Measurements from ENCODE around the gene DNAJB12.

The DNAJB12 gene

GRCh38 chr10:72319416-72320254 lies 35.1 kb downstream of the DNAJB12 start (continued):
- no peak for TF ChIP-seq ZNF274 (IDR thresholded peaks at IDR 0.05; ENCODE audit: low read length)
- no peak for TF ChIP-seq ZNF274 (tag by site-specific recombination; IDR thresholded peaks at IDR 0.05; ENCODE audit: borderline replicate concordance)
- peak; percentile 45 for TF ChIP-seq PRDM10 (tag by site-specific recombination; IDR thresholded peaks at IDR 0.05)
- no peak for TF ChIP-seq ZNF560 (tag by site-specific recombination; IDR thresholded peaks at IDR 0.05; ENCODE audit: borderline replicate concordance)
- no peak for TF ChIP-seq ZNF202 (tag by site-specific recombination; IDR thresholded peaks at IDR 0.05; ENCODE audit: borderline replicate concordance)
- TF ChIP-seq, protein P1, sequence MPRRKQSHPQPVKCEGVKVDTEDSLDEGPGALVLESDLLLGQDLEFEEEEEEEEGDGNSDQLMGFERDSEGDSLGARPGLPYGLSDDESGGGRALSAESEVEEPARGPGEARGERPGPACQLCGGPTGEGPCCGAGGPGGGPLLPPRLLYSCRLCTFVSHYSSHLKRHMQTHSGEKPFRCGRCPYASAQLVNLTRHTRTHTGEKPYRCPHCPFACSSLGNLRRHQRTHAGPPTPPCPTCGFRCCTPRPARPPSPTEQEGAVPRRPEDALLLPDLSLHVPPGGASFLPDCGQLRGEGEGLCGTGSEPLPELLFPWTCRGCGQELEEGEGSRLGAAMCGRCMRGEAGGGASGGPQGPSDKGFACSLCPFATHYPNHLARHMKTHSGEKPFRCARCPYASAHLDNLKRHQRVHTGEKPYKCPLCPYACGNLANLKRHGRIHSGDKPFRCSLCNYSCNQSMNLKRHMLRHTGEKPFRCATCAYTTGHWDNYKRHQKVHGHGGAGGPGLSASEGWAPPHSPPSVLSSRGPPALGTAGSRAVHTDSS (tag by site-specific recombination; IDR thresholded peaks at IDR 0.05), result no peak
- 0 out of 2 replicates have a peak, but pooled peaks have one; percentile 10 for TF ChIP-seq ZNF488 (tag by site-specific recombination; IDR thresholded peaks at IDR 0.05)
- no peak for TF ChIP-seq ZNF701 (tag by site-specific recombination; IDR thresholded peaks at IDR 0.05)
- no peak for TF ChIP-seq ZNF571 (tag by site-specific recombination; IDR thresholded peaks at IDR 0.05)
- TF ChIP-seq ZNF549 (tag by site-specific recombination; IDR thresholded peaks at IDR 0.05), result no peak
- TF ChIP-seq GLI4 (tag by site-specific recombination; IDR thresholded peaks at IDR 0.05), result no peak
- TF ChIP-seq SCRT2 (tag by site-specific recombination; IDR thresholded peaks at IDR 0.05), result no peak
- TF ChIP-seq ZNF148 (tag by site-specific recombination; IDR thresholded peaks at IDR 0.05; ENCODE audit: borderline replicate concordance), result no peak
- no peak for TF ChIP-seq ZNF350 (tag by site-specific recombination; IDR thresholded peaks at IDR 0.05)
- peak; percentile 88 for TF ChIP-seq GLIS2 (tag by site-specific recombination; IDR thresholded peaks at IDR 0.05)
- peak; percentile 89 for TF ChIP-seq GLIS1 (tag by site-specific recombination; IDR thresholded peaks at IDR 0.05)
- peak; percentile 78 for TF ChIP-seq SP7 (tag by site-specific recombination; IDR thresholded peaks at IDR 0.05)
- no peak for TF ChIP-seq ZNF175 (tag by site-specific recombination; IDR thresholded peaks at IDR 0.05)
- TF ChIP-seq, protein P2, sequence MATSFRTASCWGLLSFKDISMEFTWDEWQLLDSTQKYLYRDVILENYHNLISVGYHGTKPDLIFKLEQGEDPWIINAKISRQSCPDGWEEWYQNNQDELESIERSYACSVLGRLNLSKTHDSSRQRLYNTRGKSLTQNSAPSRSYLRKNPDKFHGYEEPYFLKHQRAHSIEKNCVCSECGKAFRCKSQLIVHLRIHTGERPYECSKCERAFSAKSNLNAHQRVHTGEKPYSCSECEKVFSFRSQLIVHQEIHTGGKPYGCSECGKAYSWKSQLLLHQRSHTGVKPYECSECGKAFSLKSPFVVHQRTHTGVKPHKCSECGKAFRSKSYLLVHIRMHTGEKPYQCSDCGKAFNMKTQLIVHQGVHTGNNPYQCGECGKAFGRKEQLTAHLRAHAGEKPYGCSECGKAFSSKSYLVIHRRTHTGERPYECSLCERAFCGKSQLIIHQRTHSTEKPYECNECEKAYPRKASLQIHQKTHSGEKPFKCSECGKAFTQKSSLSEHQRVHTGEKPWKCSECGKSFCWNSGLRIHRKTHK (tag by site-specific recombination; IDR thresholded peaks at IDR 0.05), result no peak
- no peak for TF ChIP-seq ZNF174 (tag by site-specific recombination; IDR thresholded peaks at IDR 0.05)
- no peak for TF ChIP-seq MZF1 (tag by site-specific recombination; IDR thresholded peaks at IDR 0.05; ENCODE audit: borderline replicate concordance)
- no peak for TF ChIP-seq TRIM28 (IDR thresholded peaks at IDR 0.05; ENCODE audit: borderline replicate concordance, low read length)
- TF ChIP-seq ZNF501 (tag by site-specific recombination; IDR thresholded peaks at IDR 0.05), result no peak
- peak; percentile 15; the same call in 1 of the 2 replicates for TF ChIP-seq ZNF76 (tag by site-specific recombination; IDR thresholded peaks at IDR 0.05; ENCODE audit: borderline replicate concordance, low read depth)
- TF ChIP-seq, protein P3, sequence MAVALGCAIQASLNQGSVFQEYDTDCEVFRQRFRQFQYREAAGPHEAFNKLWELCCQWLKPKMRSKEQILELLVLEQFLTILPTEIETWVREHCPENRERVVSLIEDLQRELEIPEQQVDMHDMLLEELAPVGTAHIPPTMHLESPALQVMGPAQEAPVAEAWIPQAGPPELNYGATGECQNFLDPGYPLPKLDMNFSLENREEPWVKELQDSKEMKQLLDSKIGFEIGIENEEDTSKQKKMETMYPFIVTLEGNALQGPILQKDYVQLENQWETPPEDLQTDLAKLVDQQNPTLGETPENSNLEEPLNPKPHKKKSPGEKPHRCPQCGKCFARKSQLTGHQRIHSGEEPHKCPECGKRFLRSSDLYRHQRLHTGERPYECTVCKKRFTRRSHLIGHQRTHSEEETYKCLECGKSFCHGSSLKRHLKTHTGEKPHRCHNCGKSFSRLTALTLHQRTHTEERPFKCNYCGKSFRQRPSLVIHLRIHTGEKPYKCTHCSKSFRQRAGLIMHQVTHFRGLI (tag by site-specific recombination; IDR thresholded peaks at IDR 0.05), result peak; percentile 47; the same call in 1 of the 2 replicates
- TF ChIP-seq ZNF248 (tag by site-specific recombination; IDR thresholded peaks at IDR 0.05), result no peak
